ENCODE measurements around the gene C1QTNF6.
A peak's percentile ranks its signal among the peaks of the same experiment; 100 is the strongest.
"Not testable (repeated sequence)": the region's sequence is repeated elsewhere in the genome, so short reads cannot be mapped to it uniquely, and the experiment has no call there.

Gene C1QTNF6

GRCh38 chr22:37206841-37207821 is 19.1 kb upstream of the C1QTNF6 start:
- no peak for DNase-seq

GRCh38 chr22:37206118-37206840 is 18.2 kb upstream of the C1QTNF6 start:
- no peak for DNase-seq

DNA sequence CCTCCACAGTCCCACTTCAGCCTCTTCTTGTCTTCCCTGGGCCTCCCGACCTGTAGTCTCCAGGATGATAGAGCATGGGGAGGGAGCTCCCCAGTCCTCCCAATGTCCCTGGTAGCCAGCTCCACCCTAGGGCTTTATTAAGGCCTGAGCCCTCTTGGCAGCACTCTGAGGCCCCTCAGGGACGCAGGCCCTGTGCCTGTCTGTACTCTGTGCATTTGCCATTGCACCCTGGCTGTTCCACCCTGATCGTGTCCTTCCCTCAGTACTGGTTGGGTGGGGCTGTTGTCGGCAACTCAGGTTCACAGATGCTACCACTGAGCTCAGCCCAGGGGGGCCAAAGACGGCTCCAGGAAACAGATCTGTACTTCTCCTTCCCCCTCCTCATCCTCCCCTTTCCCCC is 17.0 kb upstream of the C1QTNF6 start:
- no peak for DNase-seq

GRCh38 chr22:37204045-37204655 is 16.1 kb upstream of the C1QTNF6 start:
- no peak for DNase-seq

- no peak for DNase-seq
These were observed 15.5 kb upstream of the C1QTNF6 start for GRCh38 chr22:37203354-37204044.

DNA sequence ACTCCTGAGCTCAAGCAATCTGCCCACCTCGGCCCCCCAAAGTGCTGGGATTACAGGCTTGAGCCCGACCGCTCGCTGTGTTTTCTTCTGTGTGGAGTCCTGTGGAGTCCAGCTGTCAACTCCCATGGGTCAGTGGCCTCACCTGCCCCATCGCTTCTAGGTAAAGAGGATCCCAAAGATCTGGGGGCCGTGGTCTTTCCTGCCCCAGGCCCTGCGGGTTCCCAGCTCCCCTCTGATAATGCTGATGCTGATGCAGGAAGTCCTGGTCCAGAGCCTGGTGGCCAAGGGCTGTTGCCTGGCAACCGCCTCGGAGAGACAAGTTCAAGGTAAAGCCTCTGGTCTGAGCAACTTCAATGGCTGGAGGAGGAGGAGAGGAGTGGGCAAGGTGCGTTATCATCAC is 14.7 kb upstream of the C1QTNF6 start:
- DNase-seq = no peak

- DNase-seq = no peak
These were observed 14.0 kb upstream of the C1QTNF6 start for GRCh38 chr22:37202001-37202555.

GRCh38 chr22:37201443-37201820 is 13.4 kb upstream of the C1QTNF6 start:
- DNase-seq = not testable (repeated sequence)

- no peak for DNase-seq
These were observed 11.7 kb upstream of the C1QTNF6 start for GRCh38 chr22:37199760-37200108.

GRCh38 chr22:37199103-37199759 is 11.2 kb upstream of the C1QTNF6 start:
- peak; percentile 100 for DNase-seq

GRCh38 chr22:37198258-37199102 is 10.4 kb upstream of the C1QTNF6 start:
- peak; percentile 92 for DNase-seq

GRCh38 chr22:37197451-37198257 is 9.6 kb upstream of the C1QTNF6 start:
- peak; percentile 20 for DNase-seq

- DNase-seq = no peak
These were observed 8.7 kb upstream of the C1QTNF6 start for GRCh38 chr22:37196539-37197450.

- no peak for DNase-seq
These were observed 7.9 kb upstream of the C1QTNF6 start for GRCh38 chr22:37195921-37196320.

- no peak for DNase-seq
These were observed 6.7 kb upstream of the C1QTNF6 start for GRCh38 chr22:37194750-37195149.

DNA sequence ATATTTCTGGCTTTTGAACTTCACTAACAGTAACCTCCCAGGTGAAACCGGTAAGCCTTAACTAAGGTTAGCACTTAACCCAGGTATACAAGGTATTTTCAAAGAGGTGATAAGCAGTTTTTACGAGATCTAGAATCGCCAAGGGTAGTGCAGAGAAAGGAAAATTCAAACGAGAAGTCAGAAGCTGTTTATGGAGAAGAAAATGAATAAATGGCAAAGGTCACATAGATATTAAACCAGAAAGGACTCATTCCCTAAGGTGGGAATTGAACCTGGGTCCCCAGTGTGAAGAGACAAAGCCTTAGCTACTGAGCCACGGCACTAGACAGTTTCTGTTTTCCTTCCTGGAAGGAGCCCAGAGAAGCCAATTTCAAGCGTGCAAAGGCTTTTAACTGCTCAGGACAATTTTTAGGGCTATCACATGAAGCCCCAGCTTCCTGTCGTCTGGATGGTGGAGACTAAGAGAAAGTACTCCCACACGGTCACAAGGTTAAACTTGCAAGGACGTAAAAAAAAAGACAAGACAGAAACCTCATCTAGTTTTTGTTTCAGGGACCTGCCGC is 5.7 kb upstream of the C1QTNF6 start:
- peak; percentile 74 for DNase-seq

GRCh38 chr22:37192741-37193140 is 4.7 kb upstream of the C1QTNF6 start:
- DNase-seq = no peak

GRCh38 chr22:37192204-37192603 is 4.2 kb upstream of the C1QTNF6 start:
- no peak for DNase-seq

DNA sequence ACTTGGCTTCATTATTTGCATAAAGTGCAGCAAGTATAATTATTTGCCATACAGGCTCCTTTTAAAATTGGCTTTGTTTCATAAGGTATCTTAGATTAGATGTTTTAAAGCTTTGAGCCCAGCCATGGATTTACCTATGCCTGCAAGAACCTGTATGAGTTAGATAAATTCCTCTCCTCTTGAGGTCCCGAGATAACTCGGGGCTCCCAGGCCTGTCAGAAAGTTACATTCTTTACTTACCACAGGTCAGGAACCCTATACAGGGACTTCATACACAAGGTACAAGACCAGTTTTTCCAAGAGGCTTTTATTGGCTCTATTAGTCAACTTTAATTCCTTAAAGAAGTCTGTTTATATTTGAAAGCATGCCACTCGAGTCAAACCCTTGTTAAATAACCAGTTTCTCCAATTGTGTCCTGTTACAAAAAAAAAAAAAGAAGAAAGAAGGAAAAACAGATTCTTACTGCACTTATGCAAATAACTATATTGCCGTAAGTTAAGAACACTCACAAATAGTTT is 2.3 kb upstream of the C1QTNF6 start:
- no peak for DNase-seq

Data from activated CD4-positive, alpha-beta T cell treated with anti-CD3 and anti-CD28 coated beads, Interleukin-10, Interleukin-2, amounts not matched to agents 100 ng/mL and 50 ng/mL, durations not matched to agents 16 hours and 8 hours (primary cell).